CD4-positive, alpha-beta T cell treated with Interleukin-17A for 1 hour (primary cell): Measurements from ENCODE around the gene PSMB11.
A peak's percentile ranks its signal among the peaks of the same experiment; 100 is the strongest.

Source experiments
- DNase-seq: peaks from one replicate; pipeline ENCODE4 v3.0.0-alpha.2; 2020

The PSMB11 gene

DNA sequence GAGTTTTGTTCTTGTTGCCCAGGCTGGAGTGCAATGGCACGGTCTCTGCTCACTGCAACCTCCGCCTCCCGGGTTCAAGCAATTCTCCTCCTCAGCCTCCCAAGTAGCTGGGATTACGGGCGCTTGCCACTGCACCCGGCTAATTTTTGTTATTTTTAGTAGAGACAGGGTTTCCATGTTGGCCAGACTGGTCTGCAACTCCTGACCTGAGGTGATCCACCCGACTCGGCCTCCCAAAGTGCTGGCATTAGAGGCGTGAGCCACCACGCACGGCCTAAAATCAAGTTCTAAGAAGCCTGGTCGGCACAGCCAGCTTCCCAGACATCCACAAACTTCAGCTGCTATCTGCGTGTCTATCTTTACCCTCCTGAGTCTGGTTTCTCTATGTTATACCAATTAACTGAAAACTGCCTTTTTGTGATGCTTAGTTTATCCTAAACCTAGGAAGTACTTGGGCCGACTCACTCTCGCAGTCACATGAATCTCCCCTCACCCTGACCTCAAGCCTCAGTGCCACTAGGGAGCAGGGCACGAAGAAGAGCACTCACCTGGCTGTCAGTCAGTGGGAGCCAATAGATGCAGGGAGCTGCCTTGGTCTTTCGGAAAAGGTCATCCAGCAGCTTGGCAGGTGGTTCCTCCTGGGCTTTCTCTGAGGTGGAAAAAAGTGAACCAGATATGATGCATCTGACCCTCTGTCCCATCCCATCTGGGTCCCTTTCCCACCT, 18.7 kb downstream of the PSMB11 start:
- DNase-seq = no peak

DNA sequence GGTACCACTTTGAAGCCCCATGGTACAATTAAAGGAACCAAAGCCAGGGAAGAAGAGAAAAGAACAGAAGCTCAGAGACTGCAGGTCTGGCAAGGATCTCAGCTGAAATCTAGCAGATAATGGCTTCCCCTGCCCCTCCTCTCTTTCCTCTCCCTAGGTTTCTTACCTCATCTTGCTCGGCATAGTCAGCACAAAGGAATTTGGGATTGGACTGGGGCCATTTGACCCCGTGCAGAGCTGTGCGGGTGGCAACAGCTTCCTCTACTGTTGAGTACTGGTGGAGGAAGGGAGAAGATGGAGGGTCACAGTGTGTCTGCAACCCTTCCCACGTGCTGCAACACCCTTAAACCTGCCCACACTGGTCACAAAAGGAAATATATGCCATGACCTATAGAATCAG, 20.0 kb downstream of the PSMB11 start:
- DNase-seq = no peak

DNA sequence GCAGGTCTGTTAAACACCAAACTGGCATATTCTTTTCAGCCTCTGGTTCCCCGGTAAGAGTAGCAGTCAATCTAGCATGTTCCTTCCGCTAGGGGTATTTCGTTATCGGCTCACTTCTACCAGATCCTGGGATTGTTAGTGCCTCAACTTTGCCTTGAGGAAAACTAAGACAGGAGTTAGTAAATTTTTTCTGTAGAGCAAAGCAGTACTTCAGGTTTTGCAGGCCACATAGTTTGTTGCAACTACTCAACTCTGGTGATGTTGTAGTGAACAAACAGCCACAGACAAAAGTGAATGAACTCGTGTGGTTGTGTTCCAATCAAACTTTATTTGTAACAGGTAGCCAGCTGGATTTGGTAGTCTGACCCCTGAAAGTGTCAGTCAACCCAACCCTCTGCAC, 21.6 kb downstream of the PSMB11 start:
- no peak for DNase-seq

GRCh38 chr14:23066368-23066767, 24.4 kb downstream of the PSMB11 start:
- DNase-seq = no peak

GRCh38 chr14:23066855-23067744, 25.1 kb downstream of the PSMB11 start:
- no peak for DNase-seq

DNA sequence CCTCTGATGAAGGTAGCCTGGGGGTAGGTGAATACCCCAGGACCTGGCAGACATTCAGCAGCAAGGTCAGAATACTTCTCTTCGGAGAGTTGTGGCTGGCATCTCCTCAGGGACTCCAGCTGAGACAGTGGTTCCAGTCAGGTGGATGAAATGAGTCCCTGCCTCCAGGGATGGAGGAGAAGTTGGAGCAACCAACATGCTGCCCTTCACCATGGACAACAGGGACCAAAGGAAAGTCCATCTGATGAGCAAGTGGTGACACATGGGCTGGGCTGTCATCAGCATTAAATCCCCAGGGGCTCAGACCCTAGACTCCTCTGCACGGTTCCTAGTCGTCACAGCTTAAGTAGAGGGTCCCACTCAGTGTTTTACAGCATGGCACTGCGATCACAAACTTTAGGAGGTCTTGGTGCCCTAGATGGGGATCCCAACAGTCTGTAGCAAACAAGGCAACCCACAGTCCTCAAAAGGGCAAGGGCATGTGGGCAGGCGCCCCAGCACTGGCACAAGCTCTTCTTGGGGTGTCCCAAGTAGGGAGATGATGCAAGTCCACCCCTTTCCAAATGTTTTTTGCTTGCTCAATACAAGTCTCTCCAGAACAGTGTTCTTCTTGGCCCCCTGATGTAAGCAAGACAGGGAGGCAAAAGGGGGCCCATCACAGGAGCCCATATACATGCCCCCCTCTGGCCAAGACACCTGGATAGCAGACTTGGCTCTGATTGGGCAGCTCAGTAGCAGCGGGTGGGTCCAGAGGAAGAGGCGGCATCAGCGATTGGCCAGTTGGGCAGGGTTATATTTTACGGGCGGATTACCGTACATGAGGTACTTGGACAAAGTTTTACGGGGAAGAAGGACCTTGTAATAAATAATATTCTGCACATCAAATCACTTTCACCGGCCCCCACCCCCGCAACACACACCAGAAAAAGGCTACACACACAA, 26.1 kb downstream of the PSMB11 start:
- DNase-seq = no peak

DNA sequence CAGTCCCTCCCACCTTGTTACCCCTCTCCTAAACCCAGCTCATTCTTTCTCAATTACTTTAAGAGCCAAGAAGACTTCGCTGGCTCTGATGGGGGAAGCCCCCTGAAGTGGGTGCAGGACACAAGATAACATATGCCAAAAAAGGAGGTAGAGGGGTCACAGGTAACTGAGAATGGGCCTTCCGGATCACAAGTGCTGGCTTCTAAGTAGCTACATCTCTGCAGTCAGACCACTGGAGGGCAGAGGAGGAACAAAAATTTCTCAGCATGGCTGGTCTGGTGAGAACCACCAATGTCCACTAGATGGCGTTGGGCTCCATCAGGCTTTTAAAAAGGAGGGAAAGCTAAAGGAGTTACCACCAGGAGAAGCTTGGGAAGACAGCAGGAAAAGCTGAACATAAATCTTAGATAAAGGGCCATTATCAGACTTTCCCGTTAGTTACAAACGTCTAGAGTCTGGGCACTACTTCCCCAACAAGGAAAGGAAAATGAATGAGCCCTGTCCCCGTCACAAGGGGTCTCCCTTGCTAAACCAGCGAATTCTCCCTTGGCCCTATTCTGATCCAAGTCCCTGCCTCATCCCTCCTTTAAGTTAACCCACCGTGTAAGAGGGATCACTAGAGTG, 26.9 kb downstream of the PSMB11 start:
- DNase-seq = peak; percentile 87

GRCh38 chr14:23069413-23069806, 27.4 kb downstream of the PSMB11 start:
- no peak for DNase-seq

GRCh38 chr14:23070262-23071129, 28.5 kb downstream of the PSMB11 start:
- DNase-seq = no peak

- DNase-seq = peak; percentile 84
These were observed 29.4 kb downstream of the PSMB11 start for GRCh38 chr14:23071244-23071920.

DNA sequence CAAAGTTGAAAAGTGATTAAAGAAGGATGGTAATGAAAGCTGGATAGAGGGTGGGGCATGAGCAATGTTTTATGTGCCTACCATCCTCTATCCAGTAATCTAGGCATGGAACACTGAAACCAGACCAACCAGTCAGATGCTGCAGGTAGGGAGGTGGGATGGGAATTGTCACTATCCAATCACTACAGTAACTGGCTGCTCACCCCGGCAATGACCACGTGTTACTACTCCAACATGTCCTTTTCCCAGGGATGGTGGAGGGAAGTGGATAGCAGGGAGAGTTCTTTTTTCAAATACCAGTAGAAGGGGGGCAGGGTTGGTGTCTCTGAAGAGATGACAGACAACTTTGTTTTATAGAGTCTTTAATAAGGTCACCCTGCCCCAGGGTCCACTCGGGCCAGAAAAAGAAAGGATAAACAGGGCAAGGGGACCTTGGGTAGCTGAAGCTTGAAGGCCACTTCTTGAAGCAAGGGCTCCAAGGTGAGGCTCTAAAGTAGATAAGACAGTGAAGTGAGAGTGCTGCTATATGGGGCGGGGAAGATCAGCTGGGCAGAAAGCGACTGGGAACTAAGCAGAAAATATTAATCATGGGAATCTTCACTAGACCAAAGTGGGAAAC, 30.0 kb downstream of the PSMB11 start:
- no peak for DNase-seq

- DNase-seq = no peak
These were observed 32.9 kb downstream of the PSMB11 start for GRCh38 chr14:23074906-23075305.

GRCh38 chr14:23076785-23077408, 34.9 kb downstream of the PSMB11 start:
- DNase-seq = peak; percentile 57

- no peak for DNase-seq
These were observed 36.0 kb downstream of the PSMB11 start for GRCh38 chr14:23077962-23078361.

DNA sequence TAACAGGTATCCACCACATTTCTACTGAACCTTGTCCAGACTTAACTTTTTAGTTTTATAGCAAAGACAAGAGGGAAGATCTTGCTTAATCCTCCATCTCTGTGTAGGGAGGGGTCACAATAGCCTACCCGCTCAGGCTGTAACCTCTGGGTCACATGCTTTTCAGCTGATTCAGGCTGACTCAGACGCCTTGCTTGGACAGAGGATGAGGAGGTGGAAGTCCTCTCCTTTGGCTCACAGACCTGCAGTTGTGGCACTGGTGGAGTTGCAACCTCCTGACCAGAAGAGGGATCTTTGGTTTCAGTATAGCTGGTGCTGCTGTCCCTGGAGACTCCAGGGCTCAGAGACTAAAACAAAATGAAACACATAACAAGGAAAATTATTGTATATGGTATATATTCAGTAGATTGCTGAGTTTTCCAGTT, 36.7 kb downstream of the PSMB11 start:
- no peak for DNase-seq

DNA sequence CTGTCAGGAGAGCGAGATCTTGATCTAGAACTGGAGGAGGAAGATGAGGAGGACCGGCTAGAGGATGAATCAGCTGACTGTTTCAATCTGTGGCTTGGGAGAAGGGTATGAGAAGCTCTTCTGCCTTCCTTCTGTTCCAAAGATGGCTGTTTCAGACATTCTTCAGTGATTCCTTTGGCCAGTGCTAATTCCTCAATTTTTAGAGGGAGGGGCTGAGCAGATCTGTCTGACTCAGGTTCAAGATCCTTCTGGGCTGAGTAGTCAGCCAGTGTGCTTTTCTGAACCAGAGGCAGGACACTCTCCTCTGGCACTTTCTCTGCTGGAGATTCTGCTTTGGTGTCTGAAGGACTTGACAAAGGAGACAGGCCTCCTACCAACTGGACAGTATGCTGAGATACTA, 37.7 kb downstream of the PSMB11 start:
- no peak for DNase-seq

GRCh38 chr14:23080474-23080873, 38.5 kb downstream of the PSMB11 start:
- no peak for DNase-seq

DNA sequence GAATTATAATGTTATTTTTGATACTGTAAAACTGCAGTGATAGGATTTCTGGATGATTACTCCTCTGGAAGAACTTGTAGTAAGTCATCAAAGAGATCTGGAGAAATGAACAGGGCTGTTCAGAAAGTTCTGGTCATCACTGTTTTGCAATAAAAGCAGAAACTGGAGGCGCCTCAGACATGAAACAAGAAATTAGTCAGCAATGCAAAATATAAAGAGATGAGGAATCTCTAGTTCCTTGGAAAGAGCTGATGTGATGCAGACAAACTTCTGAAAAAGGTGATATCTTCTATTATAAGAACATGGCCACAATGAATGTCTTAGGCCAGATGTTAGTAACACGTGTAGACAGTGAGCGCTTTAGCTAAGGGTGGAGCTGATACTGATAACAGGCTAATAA, 43.4 kb downstream of the PSMB11 start:
- DNase-seq = no peak

- DNase-seq = no peak
These were observed 44.6 kb downstream of the PSMB11 start for GRCh38 chr14:23086565-23086964.
